Ascending aorta (tissue), 2 donors: ENCODE measurements around the gene CIC. TPM values are rescaled to one million over a fixed set of nuclear protein-coding genes. Genes with fewer than 3 reads are reported as not detected.
A peak's percentile ranks its signal among the peaks of the same experiment; 100 is the strongest.

ENCODE experiments used
- DNase-seq, 2 donors: peaks; one replicate each; pipeline ENCODE4 v3.0.0-alpha.2; 2019; ENCODE audit warnings: low spot score in 2 of 2
- H3K27ac ChIP-seq, 2 donors: fragments of 200-600 bp; sonication (generic); one replicate each; pipeline ENCODE4 v1.5.1; 2016 to 2017; ENCODE audit warnings: mild to moderate bottlenecking in 1 of 2
- H3K27me3 ChIP-seq: fragments of 200-600 bp; sonication (generic); one replicate; pipeline ENCODE4 v1.5.1; 2017
- H3K36me3 ChIP-seq, 2 donors: fragments of 200-600 bp; sonication (generic); one replicate each; pipeline ENCODE4 v1.5.1; 2016
- H3K4me1 ChIP-seq, 2 donors: fragments of 200-600 bp; sonication (generic); one replicate each; pipeline ENCODE4 v1.5.1; 2016 to 2017; ENCODE audit warnings: mild to moderate bottlenecking in 1 of 2
- H3K4me3 ChIP-seq, 2 donors: fragments of 200-600 bp; sonication (generic); one replicate each; pipeline ENCODE4 v1.5.1; 2016 to 2017; ENCODE audit warnings: mild to moderate bottlenecking in 1 of 2
- H3K9me3 ChIP-seq, 2 donors: fragments of 200-600 bp; sonication (generic); one replicate each; pipeline ENCODE4 v1.5.1; 2016
- CTCF ChIP-seq, 3 experiments: fragments of 200-600 bp in 2 of 3; fragments of 450-650 bp in 1 of 3; sonication (generic) in 2 of 3; IDR thresholded peaks; one replicate each; pipeline ENCODE4 v1.5.1; 2016 to 2019; ENCODE audit warnings: antibody characterized with exemption in 3 of 3, mild to moderate bottlenecking in 1 of 3, moderate library complexity in 1 of 3
- intact Hi-C: fragments of 100-400 bp; cut with DNase I; formaldehyde crosslinking; loops from one replicate; pipeline ENCODE4 v1.15.1; 2023
- total RNA-seq: library from RNA; depleted of rRNA; stranded (reverse); fragments of >200 nt; gene quantifications from one replicate; pipeline ENCODE4 v1.1.0, GENCODE V29; 2016

Gene CIC
- total RNA-seq, 1 donor from 2014 or later = 247 TPM

GRCh38 chr19:42278452-42279154 lies 9.6 kb downstream of the CIC start:
- H3K27me3 ChIP-seq = no peaks in the 10 kb centered on the region
- peak overlapping the region; percentile 93 to 96 for H3K27ac ChIP-seq
- peak overlapping the region; percentile 3 to 86 for H3K4me3 ChIP-seq
- peaks cover 18 to 20% of the 10 kb centered on the region in 2 donors for H3K36me3 ChIP-seq
- no peak for DNase-seq
- no peaks in the 10 kb centered on the region for H3K9me3 ChIP-seq
- TF ChIP-seq CTCF (IDR thresholded peaks at IDR 0.05) = no peak
- peaks cover 44 to 70% of the 10 kb centered on the region in 2 donors for H3K4me1 ChIP-seq
- intact Hi-C loops = loop anchor here (1.0 kb wide), 2 partner anchors 8 to 32 kb away; no protein-coding TSS in a partner anchor

DNA sequence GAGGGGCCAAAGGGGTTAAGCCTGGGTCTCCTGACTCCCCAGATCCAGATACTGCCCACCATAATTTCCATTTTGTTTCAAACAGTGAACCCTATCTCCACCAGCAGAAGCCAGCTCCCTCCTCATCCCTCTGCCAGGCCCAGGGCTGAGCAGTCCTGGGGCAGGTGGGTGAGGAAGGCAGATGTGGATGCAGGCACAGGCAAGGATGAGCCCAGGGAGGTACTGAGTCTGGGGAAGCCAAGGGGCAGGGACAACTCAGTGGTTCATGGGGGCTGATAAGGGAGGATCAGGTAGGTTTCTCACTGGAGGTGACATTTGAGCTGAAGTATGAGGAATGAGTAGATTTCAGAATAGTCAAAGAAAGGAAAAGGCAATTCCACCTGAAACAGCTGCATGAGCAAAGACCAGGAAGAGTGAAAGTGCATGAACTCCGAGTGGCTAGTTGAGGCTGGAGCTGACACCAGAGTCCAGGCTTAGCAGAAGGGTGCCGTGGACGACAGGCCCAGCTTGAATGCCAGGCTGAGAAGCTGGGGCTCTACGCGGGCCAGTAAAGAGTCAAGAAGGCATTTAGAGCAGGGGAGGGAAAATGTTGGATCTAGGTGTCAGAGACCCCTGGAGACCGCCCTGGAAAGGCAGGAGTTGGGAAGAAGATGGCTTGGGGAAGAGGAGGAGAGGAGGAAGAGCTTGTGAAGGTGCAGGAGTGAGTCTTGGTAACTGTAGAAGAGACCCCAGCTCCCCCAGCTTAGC lies 10.3 kb downstream of the CIC start:
- Histone ChIP-seq H3K36me3 (peaks cover 11 to 12% of the 10 kb centered on the region in 2 donors), H3K27me3 (no peaks in the 10 kb centered on the region), H3K27ac (peak overlapping the region; percentile 93 to 96), H3K4me1 (peaks cover 43 to 70% of the 10 kb centered on the region in 2 donors), H3K9me3 (no peaks in the 10 kb centered on the region), H3K4me3 (peak overlapping the region; percentile 82 to 86)
- no peak for TF ChIP-seq CTCF (IDR thresholded peaks at IDR 0.05)
- DNase-seq = no peak
- intact Hi-C loops = loop anchor here (1.0 kb wide), 2 partner anchors 9 to 33 kb away; no protein-coding TSS in a partner anchor

- Histone ChIP-seq H3K9me3 (no peaks in the 10 kb centered on the region), H3K4me3 (peak overlapping the region; percentile 82 to 86), H3K4me1 (peaks cover 46 to 74% of the 10 kb centered on the region in 2 donors), H3K27ac (peak overlapping the region; percentile 93 to 96), H3K36me3 (peaks cover 3 to 6% of the 10 kb centered on the region in 2 donors), H3K27me3 (no peaks in the 10 kb centered on the region)
- peak; percentile 87 to 95 (median 94) for TF ChIP-seq CTCF (IDR thresholded peaks at IDR 0.05)
- peak; percentile 69 to 96 for DNase-seq
- intact Hi-C loops = loop anchor here (1.0 kb wide), 2 partner anchors 10 to 34 kb away; no protein-coding TSS in a partner anchor
These were observed 11.1 kb downstream of the CIC start for GRCh38 chr19:42279902-42280814.

DNA sequence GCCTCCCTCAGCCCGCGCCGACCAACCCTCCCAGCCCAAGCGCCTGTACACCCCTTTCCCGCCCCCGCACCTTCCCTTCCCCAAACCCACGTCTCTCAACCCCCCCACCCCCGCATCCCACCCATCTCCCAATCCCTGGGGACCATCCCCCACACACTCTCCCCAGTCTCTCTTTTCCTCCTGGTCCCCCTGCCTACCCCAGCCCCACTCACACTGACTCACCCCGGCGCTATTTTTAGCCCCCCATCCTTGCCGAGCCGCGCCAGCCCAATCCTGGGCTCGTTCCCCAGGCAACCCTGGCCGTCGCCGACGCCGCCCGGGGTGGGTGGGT lies 11.7 kb downstream of the CIC start:
- TF ChIP-seq CTCF (IDR thresholded peaks at IDR 0.05) = no peak
- intact Hi-C loops = no loop called here

GRCh38 chr19:42281146-42281826 lies 12.2 kb downstream of the CIC start:
- Histone ChIP-seq H3K27ac (peak overlapping the region; percentile 93 to 96), H3K4me3 (peak overlapping the region; percentile 82 to 86), H3K36me3 (no peaks in the 10 kb centered on the region), H3K9me3 (no peaks in the 10 kb centered on the region), H3K4me1 (peaks cover 58 to 74% of the 10 kb centered on the region in 2 donors), H3K27me3 (no peaks in the 10 kb centered on the region)
- peak in 1 of 2 donors; percentile 83 for DNase-seq
- peak in 1 of 3 experiments; percentile 5 for TF ChIP-seq CTCF (IDR thresholded peaks at IDR 0.05)
- intact Hi-C loops = no loop called here

More for the DNA sequence above, 11.7 kb downstream of the CIC start:
- peak in 1 of 2 donors; percentile 92 for DNase-seq
- H3K4me3 ChIP-seq = peak overlapping the region; percentile 82 to 86
- H3K36me3 ChIP-seq = no peaks in the 10 kb centered on the region
- peaks cover 53 to 74% of the 10 kb centered on the region in 2 donors for H3K4me1 ChIP-seq
- H3K27ac ChIP-seq = peak overlapping the region; percentile 93 to 96
- H3K27me3 ChIP-seq = no peaks in the 10 kb centered on the region
- H3K9me3 ChIP-seq = no peaks in the 10 kb centered on the region
